ENCODE results near the gene TMEM139.
A peak's percentile ranks its signal among the peaks of the same experiment; 100 is the strongest.

Gene TMEM139

GRCh38 chr7:143257501-143257900 lies 27.3 kb upstream of the TMEM139 start:
- Histone ChIP-seq H3K9me3 (ENCODE audit: insufficient read depth, low read length) (no peaks in the 10 kb centered on the region), H3K27ac (ENCODE audit: low read length) (no peak overlapping the region), H3K4me2 (ENCODE audit: low read length) (no peak overlapping the region), H3K36me3 (replicated peaks; ENCODE audit: low read depth, low read length) (no peaks in the 10 kb centered on the region), H3K27me3 (ENCODE audit: low read depth, low read length) (no peaks in the 10 kb centered on the region), H2AFZ (ENCODE audit: low read depth, low read length) (no peak overlapping the region), H4K20me1 (ENCODE audit: insufficient read depth, low read length) (no peaks in the 10 kb centered on the region), H3K4me3 (ENCODE audit: low read length) (no peak overlapping the region), H3K79me2 (ENCODE audit: low read length) (no peaks in the 10 kb centered on the region), H3K9ac (ENCODE audit: low read length) (no peak overlapping the region), H3K4me1 (ENCODE audit: low read length) (peaks cover 19% of the 10 kb centered on the region)
- TF ChIP-seq CTCF (IDR thresholded peaks at IDR 0.05; ENCODE audit: low read depth, low read length) (no peak), EZH2phosphoT487 (IDR thresholded peaks at IDR 0.05; ENCODE audit: low read depth) (no peak)

GRCh38 chr7:143258831-143259230 lies 25.9 kb upstream of the TMEM139 start:
- H3K79me2 ChIP-seq (ENCODE audit: low read length), result peaks cover 5% of the 10 kb centered on the region
- H3K4me2 ChIP-seq (ENCODE audit: low read length), result peak overlapping the region; percentile 6; the same call in 1 of the 2 replicates
- H4K20me1 ChIP-seq (ENCODE audit: insufficient read depth, low read length), result no peaks in the 10 kb centered on the region
- no peak overlapping the region for H2AFZ ChIP-seq (ENCODE audit: low read depth, low read length)
- H3K4me1 ChIP-seq (ENCODE audit: low read length), result peaks cover 24% of the 10 kb centered on the region
- TF ChIP-seq CTCF (IDR thresholded peaks at IDR 0.05; ENCODE audit: low read depth, low read length) (no peak), EZH2phosphoT487 (IDR thresholded peaks at IDR 0.05; ENCODE audit: low read depth) (no peak)
- no peak overlapping the region for H3K9ac ChIP-seq (ENCODE audit: low read length)
- H3K9me3 ChIP-seq (ENCODE audit: insufficient read depth, low read length), result no peaks in the 10 kb centered on the region
- no peaks in the 10 kb centered on the region for H3K36me3 ChIP-seq (replicated peaks; ENCODE audit: low read depth, low read length)
- no peak overlapping the region for H3K4me3 ChIP-seq (ENCODE audit: low read length)
- H3K27me3 ChIP-seq (ENCODE audit: low read depth, low read length), result no peaks in the 10 kb centered on the region
- no peak overlapping the region for H3K27ac ChIP-seq (ENCODE audit: low read length)

DNA sequence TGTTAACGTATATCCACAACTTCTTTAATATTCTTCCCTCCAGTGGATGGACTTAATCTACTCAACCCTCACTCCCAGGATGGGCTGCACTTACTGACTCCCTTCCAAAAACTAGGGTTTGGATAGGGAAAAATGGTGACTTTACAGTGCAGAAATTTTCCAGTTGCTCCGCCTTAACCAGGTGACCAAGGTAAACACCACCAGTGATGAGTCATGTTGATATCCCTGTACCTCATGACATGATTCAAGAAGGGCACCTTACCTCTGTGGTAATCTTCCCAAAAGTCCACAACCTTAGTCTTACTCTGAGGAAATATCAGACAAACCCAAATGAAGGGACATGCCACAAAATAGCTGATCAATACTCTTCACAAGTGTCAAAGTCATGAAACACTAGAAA lies 25.0 kb upstream of the TMEM139 start:
- H3K79me2 ChIP-seq (ENCODE audit: low read length), result peaks cover 11% of the 10 kb centered on the region
- peaks cover 29% of the 10 kb centered on the region for H3K4me1 ChIP-seq (ENCODE audit: low read length)
- no peak overlapping the region for H3K4me2 ChIP-seq (ENCODE audit: low read length)
- no peaks in the 10 kb centered on the region for H3K27me3 ChIP-seq (ENCODE audit: low read depth, low read length)
- H4K20me1 ChIP-seq (ENCODE audit: insufficient read depth, low read length), result no peaks in the 10 kb centered on the region
- H3K36me3 ChIP-seq (replicated peaks; ENCODE audit: low read depth, low read length), result no peaks in the 10 kb centered on the region
- no peak overlapping the region for H3K4me3 ChIP-seq (ENCODE audit: low read length)
- H3K9me3 ChIP-seq (ENCODE audit: insufficient read depth, low read length), result no peaks in the 10 kb centered on the region
- TF ChIP-seq CTCF (IDR thresholded peaks at IDR 0.05; ENCODE audit: low read depth, low read length) (no peak), EZH2phosphoT487 (IDR thresholded peaks at IDR 0.05; ENCODE audit: low read depth) (no peak)
- no peak overlapping the region for H3K9ac ChIP-seq (ENCODE audit: low read length)
- H3K27ac ChIP-seq (ENCODE audit: low read length), result no peak overlapping the region
- no peak overlapping the region for H2AFZ ChIP-seq (ENCODE audit: low read depth, low read length)

DNA sequence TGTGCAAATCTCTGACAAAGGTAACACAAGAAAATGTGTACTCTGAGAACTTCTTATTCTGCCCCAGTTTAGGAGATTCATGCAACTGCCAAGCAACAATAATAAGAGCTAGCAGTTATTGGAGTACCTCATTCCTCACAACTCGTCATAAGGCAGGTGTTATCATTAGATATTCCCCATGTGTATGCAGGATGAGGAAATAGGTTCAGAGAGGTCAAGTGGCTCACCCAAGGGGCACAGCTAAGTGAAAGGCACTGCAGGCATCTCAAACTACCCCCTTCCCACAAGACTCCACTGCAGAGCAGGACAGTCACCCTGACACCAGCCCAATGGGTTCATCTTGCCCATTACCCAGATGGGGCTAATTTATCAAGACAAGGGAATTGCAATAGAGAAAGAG lies 22.9 kb upstream of the TMEM139 start:
- no peak overlapping the region for H3K4me3 ChIP-seq (ENCODE audit: low read length)
- H2AFZ ChIP-seq (ENCODE audit: low read depth, low read length), result no peak overlapping the region
- H3K79me2 ChIP-seq (ENCODE audit: low read length), result peaks cover 11% of the 10 kb centered on the region
- no peak overlapping the region for H3K9ac ChIP-seq (ENCODE audit: low read length)
- no peaks in the 10 kb centered on the region for H3K27me3 ChIP-seq (ENCODE audit: low read depth, low read length)
- H3K9me3 ChIP-seq (ENCODE audit: insufficient read depth, low read length), result no peaks in the 10 kb centered on the region
- H4K20me1 ChIP-seq (ENCODE audit: insufficient read depth, low read length), result no peaks in the 10 kb centered on the region
- peaks cover 2% of the 10 kb centered on the region for H3K36me3 ChIP-seq (replicated peaks; ENCODE audit: low read depth, low read length)
- H3K4me2 ChIP-seq (ENCODE audit: low read length), result no peak overlapping the region
- no peak for TF ChIP-seq CTCF (IDR thresholded peaks at IDR 0.05; ENCODE audit: low read depth, low read length)
- no peak for TF ChIP-seq EZH2phosphoT487 (IDR thresholded peaks at IDR 0.05; ENCODE audit: low read depth)
- H3K27ac ChIP-seq (ENCODE audit: low read length), result no peak overlapping the region
- H3K4me1 ChIP-seq (ENCODE audit: low read length), result peaks cover 23% of the 10 kb centered on the region

Data from OCI-LY3 (cell line).